HG03520 (cell line): ENCODE results near the gene HSD17B12.
A peak's percentile ranks its signal among the peaks of the same experiment; 100 is the strongest.

Source experiments
- ATAC-seq: cut with Tn5 transposase; IDR thresholded peaks from one replicate; pipeline ENCODE4 v1.9.1; 2021; ENCODE audit warnings: mild to moderate bottlenecking, moderate library complexity; ENCODE audit not compliant: unreplicated experiment

Gene HSD17B12

DNA sequence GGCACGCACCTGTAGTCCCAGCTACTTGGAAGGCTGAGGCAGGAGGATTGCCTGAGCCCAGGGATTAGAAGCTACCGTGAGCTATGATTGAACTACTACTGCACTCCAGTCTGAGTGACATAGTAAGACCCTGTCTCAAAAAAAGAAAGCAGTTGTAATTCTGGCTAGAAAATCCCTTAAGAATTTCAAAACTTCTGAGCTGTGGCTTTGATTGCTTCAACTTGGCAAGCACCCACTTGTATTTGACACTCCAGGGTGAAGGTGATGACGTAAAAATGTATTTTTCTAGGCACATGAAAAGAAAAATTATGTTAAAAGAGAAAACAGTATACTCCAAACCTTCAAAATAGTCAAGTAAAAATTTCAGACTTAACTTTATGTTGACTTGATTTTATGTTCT is 176.5 kb downstream of the HSD17B12 start:
- ATAC-seq = no peak

DNA sequence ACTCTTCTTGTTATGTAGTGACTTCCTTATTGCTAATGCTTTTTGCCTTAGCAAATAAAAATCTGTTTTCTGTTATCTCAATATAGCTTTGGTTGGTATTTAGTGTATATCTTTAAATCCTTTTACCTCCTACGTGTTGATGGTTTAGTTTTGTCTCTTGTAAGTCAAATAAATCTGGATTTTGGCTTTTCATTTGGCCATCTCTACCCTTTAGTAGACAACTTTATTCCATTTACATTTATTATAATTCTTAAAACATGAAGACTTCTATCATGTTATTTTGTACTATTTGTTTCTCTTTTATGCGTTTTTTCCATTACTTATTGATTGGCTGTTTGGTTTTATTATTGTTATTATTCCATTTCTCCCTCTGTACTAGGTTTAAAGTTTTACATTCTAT is 180.6 kb downstream of the HSD17B12 start:
- ATAC-seq = no peak

DNA sequence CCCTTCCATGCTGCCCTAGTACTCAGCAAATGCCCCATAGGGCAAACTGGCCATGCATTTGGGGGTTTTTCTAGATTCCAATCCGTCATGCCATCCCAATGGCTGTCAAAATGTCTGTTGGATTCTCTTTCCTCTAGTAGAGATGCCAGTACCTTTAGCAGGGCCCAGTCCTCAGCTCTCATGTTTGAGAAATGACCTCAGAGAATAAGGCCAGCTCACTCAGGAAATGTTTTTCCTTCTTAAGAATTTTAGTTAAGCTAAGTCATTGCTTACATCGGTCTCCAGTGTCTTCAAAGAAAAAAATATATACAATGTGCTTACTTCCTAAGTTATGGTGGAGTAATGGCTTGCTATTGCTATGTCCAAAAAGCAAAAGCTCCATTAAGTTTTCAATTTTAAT is 186.0 kb downstream of the HSD17B12 start:
- ATAC-seq = no peak

DNA sequence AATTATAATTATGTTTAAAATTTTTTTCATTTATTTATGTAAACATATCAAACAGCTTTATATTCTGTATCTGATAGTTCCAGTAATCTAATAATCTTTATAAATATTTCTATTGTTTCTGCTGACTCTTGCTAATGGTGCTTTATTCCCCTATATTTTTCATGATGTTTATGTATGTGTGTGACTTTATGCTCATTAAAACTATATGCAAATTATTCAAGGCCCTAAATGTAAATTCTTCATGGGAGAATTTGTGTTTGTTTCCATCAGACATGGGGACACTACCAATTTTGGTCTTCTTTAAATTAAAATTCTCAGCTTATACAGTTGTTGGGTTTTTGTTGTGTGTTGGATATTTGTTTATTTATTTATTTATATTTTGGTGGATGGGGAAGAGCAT is 186.4 kb downstream of the HSD17B12 start:
- no peak for ATAC-seq

DNA sequence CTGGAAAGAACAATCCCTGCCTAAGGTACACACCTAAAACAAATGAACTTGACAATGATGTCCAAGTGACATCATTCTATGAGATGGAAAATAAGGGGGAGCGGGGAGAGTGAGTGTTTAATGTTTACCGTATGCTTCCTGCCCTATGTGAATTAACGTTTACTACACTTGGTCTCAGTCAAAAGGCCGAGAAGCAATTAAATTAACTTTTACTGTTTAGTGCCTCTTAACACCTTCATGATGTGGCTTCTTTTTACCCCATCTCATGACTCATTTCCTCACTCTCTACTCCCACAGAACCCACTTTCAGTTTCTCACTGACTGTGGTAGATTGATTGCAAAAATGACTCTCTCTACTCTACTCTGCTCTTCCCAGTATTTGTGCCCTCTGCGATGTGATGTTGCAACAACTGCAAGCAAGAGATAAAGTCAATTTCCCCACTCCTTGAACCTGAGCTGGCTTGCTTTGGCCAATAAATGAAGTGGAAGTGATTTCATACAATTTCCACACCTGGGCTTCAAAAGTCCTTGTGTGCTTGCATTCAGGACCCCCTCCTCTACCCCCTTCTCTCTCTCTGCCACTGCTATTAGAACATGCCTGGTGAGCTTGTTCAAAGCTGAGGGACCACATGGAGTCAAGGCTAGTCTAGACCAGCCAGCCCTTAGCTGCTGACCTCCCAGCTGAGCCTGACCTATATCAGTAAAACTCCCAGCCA is 188.5 kb downstream of the HSD17B12 start:
- ATAC-seq = peak; percentile 100

DNA sequence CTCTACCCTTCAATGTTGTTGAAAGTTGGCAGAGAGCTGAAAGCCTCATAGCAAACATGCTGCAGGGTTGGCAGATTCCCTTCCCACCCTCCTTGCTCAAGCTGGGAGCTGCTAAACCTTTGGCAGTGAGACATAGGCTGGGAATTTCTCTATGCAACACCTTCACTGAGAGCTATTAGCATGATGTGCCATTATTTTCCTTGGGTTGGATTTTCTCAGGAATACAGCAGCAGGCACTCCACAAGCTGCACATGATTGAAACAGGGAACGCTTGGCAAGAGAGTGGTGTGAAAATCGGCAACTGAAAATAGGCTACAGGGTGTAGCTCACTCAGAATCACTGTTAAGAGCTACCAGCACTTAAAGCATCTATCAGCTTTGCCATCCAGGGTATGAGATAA is 190.5 kb downstream of the HSD17B12 start:
- no peak for ATAC-seq

DNA sequence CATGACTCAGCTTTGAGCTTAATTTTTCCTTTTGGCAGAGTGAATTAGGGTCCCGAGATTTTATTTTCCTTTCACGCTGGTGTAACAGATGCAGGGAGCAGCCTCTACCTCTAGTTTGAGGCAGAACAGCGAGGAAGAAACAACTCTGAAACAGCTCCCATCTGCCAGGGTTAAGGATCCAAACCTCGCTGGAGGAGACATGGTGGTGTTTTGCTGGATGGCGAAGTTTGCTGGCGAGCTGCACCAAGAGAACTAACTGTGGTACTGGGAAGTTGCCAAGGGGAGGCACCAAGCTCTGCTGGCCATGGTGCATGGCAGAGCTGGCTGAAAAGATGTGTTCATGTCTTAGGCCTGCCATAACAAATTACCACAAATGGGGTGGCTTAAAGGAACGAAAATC is 192.5 kb downstream of the HSD17B12 start:
- no peak for ATAC-seq

DNA sequence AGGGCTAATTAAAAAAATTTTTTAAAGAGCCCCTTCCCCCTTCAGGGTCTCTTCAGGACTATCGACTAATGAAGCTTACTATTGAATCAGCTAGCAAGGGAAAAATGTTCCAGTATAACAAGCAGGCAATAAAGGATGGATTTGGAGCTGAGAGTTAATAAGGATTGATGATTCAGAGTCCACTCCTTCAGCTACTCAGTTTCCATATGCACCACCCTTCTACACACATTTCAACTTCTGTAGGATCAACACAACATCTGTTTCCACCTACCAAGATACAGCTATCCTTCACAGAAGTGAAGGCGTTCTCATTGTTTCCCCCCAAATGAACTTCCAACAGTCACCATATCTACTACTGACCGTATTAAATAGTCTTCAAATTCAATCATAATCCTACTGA is 193.5 kb downstream of the HSD17B12 start:
- no peak for ATAC-seq

DNA sequence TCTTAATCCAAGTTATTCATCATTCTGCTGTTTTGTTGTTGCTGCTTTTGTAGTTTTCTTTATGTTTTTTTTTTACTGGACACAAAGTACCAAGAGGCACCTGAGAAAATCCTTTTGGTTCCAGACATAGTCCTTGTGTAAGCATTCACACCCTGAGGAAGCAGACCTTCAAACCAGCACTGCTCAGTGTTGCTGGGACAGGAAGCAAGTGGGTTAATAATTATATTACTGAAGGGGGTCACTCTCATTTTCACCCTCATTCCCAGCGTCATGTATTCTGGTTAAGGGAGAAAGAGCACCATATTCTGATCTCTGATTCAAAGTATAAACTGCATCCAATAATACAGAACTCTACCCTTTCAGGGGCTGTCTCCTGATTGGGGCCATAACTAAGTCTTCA is 194.2 kb downstream of the HSD17B12 start:
- no peak for ATAC-seq

DNA sequence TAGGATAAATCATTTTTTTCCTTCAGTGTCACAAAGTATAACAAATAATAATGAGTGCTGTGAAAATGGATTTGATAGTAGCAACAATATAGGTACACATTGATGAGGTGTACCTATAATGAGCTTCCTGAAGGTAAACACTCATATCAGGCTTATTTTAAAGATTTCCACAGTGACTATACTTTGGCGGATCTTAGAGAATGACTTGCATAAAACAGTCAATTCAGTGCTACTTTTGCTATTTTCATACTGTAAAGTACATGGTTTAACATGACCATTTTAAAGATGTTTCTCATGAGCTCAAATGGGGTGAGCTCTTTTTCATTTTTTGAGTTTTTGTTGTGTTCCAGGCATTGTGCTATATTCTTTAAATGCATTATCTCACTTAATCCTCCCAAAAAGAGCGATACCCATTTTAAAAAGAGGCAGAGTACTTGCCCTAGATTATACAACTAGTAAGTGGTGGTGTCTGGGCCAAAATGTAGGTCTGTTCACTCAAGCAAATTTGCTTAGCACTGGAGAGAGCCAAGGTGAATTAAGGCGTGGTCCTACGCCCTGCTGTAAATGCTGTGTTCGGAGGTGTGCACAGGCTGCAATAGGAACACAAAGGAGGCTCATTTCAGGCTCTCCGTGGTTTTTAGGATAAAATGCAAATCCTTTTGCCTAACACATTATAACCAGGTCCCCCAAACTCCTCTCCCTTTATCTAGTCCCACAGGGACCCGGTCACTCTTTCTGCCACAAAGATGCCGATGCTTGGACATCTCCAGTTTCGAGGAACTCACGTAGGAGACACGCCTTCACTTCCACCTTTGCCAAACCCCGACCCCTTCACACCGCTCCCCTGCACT is 199.5 kb downstream of the HSD17B12 start:
- ATAC-seq = peak; percentile 16

DNA sequence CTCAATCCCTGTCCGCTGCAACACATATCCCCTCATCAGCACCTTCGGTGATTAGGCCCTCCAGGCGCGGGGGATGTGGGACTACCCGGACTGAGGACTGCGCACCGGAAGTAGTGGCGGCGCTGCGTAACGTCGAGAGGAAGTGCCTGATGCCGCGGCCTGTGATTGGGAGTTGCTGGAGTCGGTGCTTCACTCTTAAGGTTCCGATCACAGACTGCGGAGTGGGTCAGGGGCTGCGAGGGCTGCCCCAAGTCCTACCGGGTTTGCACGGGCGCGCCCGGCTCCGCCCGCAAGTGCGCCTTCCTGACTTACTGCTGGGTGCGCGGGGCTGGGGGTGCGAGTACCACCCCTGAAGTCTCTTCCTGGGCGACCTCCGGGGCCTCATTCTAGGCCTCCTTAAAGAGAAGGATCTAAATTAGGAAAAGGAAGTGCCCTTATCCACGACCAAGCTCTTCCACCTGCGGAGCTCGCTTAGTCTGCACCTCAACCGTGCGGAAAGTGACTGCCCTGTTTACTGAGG is 200.2 kb downstream of the HSD17B12 start, which contains the start of gene ALKBH3:
Gene ALKBH3, plus strand, starts transcription at position 192 of the 520 bp plus-strand sequence. CDS start 1,822 bp downstream, outside the sequence.
- peak; percentile 99 for ATAC-seq

DNA sequence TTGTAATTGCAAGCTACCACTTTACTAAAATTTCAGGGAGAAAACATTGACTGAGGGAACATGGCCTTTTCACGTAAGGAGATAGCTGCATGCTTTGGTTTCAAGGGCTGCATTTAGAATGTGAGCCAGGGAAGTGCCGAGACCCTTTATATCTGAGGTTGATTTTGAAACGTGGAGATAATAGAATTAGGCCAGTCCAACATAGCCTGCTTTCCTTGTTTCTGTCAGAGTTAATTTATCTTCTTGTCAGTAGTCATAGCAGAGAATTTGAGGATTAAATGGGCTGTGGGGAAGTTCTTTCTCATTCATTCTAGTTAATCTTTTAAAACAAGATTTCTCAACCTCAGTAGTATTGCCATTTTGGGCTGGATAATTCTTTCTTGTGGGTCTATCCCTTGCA is 212.3 kb downstream of the HSD17B12 start:
- ATAC-seq = no peak

DNA sequence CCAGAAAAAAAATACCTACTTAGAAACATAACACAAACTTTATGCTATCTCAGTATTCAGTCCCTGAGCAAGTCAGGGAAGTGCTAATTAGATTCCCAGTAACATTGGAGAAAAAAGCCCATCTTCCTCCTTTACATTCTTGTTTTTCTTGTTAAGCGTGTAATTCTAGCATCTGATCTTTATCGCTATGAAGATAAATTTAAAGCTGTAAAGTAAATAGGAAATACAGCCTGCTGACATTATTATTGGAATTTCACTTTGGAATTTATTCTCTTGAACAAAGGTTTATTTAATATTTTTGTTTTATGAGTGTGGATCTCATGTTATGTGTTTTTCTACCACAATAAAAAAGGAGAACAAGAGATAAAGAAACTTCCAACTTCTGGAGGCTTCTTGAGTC is 214.0 kb downstream of the HSD17B12 start:
- ATAC-seq = no peak

DNA sequence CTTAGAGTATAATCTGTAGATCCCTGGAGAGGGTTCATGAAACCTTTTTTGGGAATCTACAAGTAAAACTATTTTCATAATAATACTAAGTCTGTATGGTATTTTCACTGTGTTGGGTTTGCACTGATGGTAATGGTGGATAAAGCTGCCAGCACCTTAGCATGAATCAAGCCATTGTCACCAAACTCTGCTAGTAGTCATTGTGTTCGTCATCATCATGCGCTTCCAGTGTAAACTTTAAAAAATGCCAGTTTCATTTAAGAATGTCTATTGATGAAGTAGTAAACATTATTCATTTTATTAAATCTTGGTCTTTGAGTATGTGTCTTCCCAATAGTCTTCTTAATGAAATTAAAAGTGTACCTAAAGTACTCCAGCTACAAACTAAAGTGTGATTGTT is 215.1 kb downstream of the HSD17B12 start:
- no peak for ATAC-seq

DNA sequence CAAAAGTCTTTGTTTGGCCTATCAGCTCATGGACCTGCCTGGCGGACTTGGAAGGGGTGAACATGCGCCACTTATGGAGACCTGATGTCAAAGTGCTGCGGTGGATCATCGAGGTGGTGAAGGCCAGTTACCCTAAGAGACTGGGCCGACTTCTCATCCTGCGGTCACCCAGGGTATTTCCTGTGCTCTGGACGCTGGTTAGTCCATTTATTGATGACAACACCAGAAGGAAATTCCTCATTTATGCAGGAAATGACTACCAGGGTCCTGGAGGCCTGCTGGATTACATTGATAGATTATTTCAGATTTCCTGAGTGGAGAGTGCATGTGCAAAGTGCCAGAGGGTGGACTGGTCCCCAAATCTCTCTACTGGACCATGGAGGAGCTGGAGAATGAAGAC is 218.0 kb downstream of the HSD17B12 start:
- ATAC-seq = no peak

DNA sequence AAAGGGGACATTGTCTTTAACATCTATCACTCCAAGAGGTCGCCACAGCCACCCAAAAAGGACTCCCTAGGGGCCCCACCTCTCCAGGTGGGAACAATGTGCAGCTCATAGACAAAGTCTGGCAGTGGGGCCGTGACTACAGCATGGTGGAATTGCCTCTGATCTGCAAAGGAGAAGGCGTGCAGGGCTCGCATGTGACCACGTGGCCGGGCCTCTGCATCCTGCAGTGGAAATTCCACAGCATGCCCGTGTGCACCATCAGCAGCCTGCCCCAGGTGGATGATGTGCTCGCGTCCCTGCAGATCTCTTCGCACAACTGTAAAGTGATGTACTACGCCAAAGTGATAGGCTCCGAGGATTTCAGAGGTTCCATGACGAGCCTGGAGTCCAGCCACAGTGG is 218.6 kb downstream of the HSD17B12 start:
- ATAC-seq = no peak

DNA sequence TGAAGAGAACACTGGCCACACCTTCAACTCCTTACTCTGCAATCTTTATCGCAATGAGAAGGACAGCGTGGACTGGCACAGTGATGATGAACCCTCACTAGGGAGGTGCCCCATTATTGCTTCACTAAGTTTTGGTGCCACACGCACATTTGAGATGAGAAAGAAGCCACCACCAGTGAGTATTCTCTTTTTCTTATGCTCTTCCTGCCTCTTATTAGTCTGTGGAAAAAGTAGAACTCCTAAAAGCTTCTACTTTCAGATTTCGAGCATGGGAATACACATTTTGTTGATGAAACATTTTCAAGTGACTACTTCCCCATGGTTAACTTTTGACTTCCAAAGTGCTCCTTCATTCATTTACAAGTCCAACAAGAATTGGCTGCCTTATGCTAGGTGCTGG is 221.0 kb downstream of the HSD17B12 start:
- no peak for ATAC-seq

DNA sequence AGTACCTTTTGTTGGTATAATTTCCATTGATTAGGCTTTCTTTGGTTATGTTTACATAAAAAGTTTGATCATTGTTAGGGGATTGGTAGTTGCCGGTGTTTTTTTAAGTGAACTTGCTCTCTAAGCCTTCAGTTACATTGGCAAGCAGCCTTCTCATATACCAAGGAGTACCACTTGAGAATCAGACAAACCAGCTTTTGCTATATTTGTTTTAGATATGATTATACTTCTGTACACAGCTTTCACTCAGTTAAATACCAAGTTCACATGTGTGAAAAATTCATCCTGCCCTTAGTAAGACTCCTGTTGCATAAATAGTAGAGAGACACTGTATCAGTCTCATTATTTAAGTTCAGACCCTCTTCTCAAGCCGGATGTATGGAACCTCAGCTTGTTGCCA is 222.5 kb downstream of the HSD17B12 start:
- ATAC-seq = no peak

DNA sequence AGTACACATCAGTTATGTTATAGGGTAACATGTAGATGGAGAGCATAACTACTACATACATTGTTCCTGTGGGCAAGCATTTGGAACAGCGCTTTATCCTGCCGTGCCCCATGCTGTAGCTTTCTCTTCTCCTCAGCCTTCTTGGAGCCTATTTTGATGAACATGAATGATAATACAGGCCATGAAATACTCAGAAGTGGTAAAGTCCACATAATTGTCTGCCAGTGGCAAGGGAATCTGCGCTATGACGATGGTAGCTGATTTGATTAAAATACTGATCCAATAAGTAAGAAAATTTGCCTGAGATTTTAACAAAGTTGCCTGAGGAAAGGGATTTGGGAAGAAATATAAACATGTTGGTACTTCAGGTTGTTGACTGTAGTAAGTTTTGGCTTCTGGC is 223.4 kb downstream of the HSD17B12 start:
- ATAC-seq = no peak

DNA sequence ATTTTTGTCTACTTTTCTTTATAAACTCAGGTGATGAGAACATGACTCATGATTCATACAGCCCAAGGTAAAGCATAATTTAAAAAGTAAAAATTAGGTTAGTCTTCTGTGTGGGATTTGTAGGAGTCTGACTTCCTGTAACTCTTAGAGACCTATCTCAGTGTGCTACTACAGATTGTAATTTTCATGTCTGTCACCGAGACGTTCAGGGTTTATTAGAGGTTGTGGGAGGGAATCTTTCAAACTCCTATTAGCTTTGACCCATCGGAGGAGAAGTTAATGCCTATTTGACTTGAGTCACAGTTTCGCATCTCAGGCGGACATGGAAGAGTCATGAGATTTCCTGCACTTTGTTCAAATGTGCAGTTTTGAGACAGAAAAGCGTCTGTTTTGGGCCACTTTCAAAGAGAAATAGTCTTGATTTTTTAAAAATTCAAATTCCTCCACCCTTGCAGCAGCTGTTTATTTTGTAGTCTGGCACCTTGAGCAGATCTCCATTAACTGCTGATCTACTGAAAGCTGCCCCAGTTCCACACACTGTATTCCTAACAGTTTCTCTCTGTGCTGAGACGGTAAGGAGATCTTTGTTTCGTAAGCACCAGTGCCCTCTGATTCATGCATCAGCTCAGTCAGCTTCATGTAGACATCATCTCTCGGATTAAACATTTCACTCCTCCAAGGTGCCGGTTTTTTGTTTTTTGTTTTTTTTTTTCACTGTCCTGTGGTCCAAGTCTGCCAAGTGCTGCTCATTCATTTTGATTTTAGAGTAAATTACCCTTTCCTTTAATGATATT is 224.4 kb downstream of the HSD17B12 start:
- ATAC-seq = no peak

DNA sequence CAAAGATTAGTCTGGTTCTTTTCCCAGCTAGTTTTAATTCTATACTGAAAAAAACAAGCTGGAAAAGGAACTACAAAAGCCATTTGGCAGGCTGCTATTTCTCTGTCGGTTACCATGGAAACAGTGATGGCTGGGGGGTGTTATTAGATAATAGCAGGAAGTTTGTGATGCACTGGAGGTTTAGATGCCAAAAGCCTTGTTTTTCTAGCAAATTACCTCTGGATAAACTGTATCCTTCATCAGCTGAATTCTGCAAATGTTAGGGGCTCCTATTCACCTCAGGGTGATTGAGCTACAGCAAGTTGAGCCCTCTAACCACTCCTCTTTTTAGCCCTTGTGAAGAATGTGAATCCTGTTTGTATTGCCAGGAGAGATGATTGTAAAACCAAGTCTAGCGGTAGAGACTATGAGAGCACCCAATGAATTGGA is 225.3 kb downstream of the HSD17B12 start:
- no peak for ATAC-seq
